Measurements from ENCODE around the gene RHBDL1.

- TF ChIP-seq CTCF (IDR thresholded peaks at IDR 0.05) (no peak), POLR2A (IDR thresholded peaks at IDR 0.05) (no peak)
Observed at GRCh38 chr16:720447-720989, 45.0 kb downstream of the RHBDL1 start.

All from uterus (tissue), 2 donors.